Measurements from ENCODE around the gene ZNF774.

Gene ZNF774

DNA sequence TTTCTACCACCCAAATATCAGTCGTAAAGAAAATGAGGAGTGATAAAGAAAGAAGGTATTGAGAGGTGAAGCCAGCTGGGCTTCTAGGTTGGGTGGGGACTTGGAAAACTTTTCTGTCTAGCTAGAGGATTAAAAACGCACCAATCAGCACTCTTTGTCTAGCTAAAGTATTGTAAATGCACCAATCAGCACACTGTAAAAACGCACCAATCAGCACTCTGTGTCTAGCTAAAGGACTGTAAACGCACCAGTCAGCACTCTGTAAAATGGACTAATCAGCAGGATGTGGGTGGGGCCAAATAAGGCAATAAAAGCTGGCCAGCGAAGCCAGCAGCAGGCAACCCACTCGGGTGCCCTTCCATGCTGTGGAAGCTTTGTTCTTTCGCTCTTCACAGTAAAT, 23.0 kb downstream of the ZNF774 start:
- FAIRE-seq (no peak), DNase-seq (ENCODE audit: insufficient read length, low spot score) (no peak)
- TF ChIP-seq, protein P1, sequence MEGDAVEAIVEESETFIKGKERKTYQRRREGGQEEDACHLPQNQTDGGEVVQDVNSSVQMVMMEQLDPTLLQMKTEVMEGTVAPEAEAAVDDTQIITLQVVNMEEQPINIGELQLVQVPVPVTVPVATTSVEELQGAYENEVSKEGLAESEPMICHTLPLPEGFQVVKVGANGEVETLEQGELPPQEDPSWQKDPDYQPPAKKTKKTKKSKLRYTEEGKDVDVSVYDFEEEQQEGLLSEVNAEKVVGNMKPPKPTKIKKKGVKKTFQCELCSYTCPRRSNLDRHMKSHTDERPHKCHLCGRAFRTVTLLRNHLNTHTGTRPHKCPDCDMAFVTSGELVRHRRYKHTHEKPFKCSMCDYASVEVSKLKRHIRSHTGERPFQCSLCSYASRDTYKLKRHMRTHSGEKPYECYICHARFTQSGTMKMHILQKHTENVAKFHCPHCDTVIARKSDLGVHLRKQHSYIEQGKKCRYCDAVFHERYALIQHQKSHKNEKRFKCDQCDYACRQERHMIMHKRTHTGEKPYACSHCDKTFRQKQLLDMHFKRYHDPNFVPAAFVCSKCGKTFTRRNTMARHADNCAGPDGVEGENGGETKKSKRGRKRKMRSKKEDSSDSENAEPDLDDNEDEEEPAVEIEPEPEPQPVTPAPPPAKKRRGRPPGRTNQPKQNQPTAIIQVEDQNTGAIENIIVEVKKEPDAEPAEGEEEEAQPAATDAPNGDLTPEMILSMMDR (IDR thresholded peaks at IDR 0.05; ENCODE audit: insufficient read depth, missing control alignments) = no peak

DNA sequence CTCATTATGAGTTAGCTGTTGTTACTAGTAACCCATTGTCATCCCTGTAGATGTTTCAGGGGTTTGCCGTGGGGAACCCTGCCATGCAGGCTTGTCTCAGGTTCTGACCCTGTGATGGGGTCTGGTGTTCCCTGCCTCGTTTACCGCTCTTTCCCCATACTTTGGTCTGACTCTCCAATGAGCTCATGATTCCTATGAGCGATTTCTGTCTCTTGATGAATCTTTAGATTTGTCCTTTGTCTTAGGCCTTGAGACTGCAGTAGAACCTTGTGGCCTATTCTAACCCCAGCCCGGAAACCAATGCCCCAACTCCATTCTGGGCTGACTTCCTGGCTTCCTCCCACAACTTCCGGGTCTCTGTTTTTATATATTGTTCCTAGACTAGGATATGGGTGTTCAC, 24.7 kb downstream of the ZNF774 start:
- DNase-seq (ENCODE audit: insufficient read length, low spot score) = no peak
- TF ChIP-seq, protein P1 (IDR thresholded peaks at IDR 0.05; ENCODE audit: insufficient read depth, missing control alignments) = no peak
- no peak for FAIRE-seq

DNA sequence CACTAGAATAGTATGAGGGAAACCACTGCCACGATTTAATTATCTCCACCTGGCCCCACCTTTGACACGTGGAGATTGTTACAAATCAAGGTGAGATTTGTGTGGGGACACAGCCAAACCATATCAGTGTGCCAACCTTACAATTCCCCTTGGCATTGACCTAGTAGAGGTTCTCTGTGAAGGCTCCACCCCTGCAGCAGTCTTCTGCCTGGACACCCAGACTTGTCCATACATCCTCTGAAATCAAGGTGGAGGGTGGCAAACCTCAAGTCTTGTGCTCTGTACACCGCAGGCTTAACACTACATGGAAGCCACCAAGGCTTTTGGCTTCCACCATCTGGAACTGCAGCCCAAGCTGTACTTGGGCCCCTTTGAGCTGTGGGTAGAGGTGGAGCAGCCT, 27.2 kb downstream of the ZNF774 start:
- DNase-seq (ENCODE audit: insufficient read length, low spot score) = no peak
- no peak for FAIRE-seq
- TF ChIP-seq, protein P1 (IDR thresholded peaks at IDR 0.05; ENCODE audit: insufficient read depth, missing control alignments) = no peak

DNA sequence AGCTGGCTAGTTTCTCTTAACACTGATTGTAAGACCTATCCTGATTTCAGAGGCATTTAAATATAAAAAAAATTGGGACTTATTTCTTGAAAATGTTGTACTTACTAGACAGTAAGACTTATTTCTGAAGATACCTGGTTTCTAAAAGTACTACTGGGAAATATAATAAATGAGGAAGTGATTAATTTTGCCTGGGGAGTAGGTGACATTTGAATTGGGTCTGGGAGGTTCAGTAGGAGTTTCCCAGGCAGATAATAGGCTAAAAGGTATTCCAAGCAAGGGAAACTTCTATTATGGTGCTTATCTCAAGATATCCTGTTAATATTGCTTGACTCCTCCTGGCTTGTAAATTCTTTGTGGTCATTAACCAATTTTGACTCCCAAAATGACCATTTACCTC, 29.4 kb downstream of the ZNF774 start:
- no peak for FAIRE-seq
- no peak for DNase-seq (ENCODE audit: insufficient read length, low spot score)
- TF ChIP-seq, protein P1 (IDR thresholded peaks at IDR 0.05; ENCODE audit: insufficient read depth, missing control alignments) = no peak

DNA sequence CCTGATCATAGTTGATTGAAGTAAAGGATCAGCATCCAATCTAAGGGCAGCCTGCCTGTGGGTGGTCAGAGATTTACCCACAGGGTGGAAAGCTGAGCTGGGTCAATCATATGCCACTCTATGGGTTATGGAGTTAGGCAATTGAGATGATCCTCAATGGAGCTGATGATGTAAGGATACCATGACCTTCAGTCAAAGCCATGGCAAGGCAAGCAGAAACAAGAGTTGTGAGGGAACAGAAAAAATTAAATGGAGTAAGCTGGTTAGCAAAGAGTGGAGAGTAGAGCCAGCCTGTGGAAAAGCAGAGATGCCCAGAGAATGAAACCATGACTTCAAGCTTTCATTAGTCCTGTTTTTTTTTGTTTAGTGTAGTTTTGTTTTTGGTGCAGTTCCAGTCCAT, 30.2 kb downstream of the ZNF774 start:
- TF ChIP-seq, protein P1 (IDR thresholded peaks at IDR 0.05; ENCODE audit: insufficient read depth, missing control alignments) = no peak
- DNase-seq (ENCODE audit: insufficient read length, low spot score) = no peak
- FAIRE-seq = no peak

DNA sequence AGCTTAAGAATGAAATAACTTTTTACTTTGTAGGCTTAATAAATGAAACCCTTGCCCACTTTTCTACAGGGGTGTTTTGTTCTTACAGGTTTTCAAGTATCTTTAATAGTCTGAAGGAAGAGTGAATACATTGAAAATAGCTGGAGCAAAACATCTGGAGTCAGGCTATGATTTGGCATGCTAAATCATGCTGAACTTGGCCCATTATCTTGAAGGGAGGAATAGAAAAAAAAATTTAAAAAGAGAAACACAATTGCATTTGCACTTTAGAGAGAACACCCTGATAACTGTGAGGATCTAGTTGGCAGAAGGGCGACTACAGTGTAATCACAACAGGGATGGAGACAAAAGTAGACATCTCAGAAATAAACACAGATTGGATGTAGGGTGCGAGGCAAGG, 34.1 kb downstream of the ZNF774 start:
- DNase-seq (ENCODE audit: insufficient read length, low spot score) (no peak), FAIRE-seq (no peak)
- TF ChIP-seq, protein P1 (IDR thresholded peaks at IDR 0.05; ENCODE audit: insufficient read depth, missing control alignments) = no peak

DNA sequence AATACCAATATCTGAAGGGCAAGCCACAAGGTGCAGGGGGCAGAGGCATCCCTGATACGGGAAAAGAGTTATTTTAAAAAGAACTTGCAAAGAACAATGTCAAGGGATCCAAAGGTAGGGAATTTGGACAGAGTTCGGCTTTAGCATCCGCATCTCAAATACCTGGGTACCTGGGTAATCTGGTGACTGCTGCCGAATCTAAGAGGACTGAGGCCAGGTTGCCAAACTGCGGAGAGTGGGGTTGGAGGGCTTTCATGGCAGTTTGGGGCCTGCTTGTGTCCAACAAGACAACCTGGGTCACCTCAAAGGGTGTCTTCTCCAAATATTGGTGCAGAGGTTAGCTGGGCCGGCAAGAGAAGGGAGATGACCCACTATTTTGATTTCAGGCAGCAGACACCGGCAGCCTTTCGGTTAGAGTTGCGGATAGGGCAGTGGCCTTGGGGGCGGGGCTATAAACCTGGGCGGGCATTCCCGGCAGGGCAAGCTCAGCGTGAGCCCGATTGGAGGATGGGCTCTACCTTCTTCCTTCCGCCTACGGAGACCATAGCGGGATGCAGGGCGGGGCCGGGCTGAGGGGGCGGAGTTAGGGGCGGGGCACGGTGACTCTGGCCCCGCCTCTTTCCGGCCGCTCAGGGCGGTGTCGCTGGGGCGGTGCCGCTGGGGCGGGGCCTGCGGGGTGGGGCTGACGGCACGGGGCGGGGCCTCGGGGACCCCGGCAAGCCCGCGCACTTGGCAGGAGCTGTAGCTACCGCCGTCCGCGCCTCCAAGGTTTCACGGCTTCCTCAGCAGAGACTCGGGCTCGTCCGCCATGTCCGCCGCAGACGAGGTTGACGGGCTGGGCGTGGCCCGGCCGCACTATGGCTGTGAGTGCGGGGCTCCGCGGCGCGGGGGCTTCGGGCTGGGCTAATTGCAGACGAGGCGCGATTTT, 35.7 kb downstream of the ZNF774 start, which contains the start of gene IQGAP1:
IQGAP1 (plus strand) TSS at position 709 of the 928 bp plus-strand sequence; CDS start at position 809, 100 bp downstream.
- no peak for FAIRE-seq
- DNase-seq (ENCODE audit: insufficient read length, low spot score) = peak; percentile 80
- TF ChIP-seq, protein P1 (IDR thresholded peaks at IDR 0.05; ENCODE audit: insufficient read depth, missing control alignments) = no peak

Data from D721Med (cell line).